ENCODE data around the gene SHROOM1. TPM values are rescaled to one million over a fixed set of nuclear protein-coding genes. Genes with fewer than 3 reads are reported as not detected.
A peak's percentile ranks its signal among the peaks of the same experiment; 100 is the strongest.

SHROOM1 gene
- total and polyA plus RNA-seq, 2 donors (not counting 1 experiment from before 2014, with no cell fraction given): 1.3 to 2.3 TPM

DNA sequence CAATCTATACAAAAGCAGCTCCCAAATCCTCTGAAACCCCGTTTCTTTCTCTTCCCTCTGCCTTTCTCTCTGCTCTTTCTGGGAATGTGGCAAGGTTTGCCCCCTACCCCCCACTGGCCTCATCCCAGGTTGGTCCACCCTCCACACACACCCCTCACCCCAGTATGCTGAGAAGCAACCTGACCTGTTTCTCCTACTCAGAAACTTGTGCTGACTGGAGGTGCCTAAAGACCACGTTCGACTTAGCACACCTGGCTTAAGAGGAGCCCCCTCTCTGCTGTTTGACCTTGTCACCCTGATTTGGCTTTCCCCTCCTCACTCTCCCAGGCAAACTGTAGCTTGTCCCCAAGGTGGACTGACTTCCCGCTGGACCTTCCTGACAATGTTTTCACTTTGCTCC, 52.3 kb downstream of the SHROOM1 start:
- 70% methylated on average over 3 of the region's 4 CpGs for WGBS (ENCODE audit: insufficient coverage)
- no peak overlapping the region for H3K27ac Mint-ChIP-seq
- H3K27me3 Mint-ChIP-seq: peaks cover 43% of the 10 kb centered on the region
- CTCF ChIA-PET: no interaction called here
- H3K9me3 Mint-ChIP-seq (ENCODE audit: insufficient read depth): no peaks in the 10 kb centered on the region
- DNase-seq (no peak), ATAC-seq (ENCODE audit: low read depth) (no peak)
- peak overlapping the region; percentile 80 for H2AFZ ChIP-seq (ENCODE audit: insufficient read depth, low read depth, low read length, poor library complexity, severe bottlenecking)
- peak overlapping the region; percentile 78 for H3K9ac ChIP-seq (ENCODE audit: low read length)
- H3K4me3 ChIP-seq (ENCODE audit: control extremely low read depth in 1 of 5, extremely low read depth in 1 of 5, insufficient read depth in 1 of 5, low read depth in 2 of 5, low read length in 4 of 5): peak overlapping the region in 1 of 5 experiments; percentile 82
- H3K27ac ChIP-seq (ENCODE audit: low read length in 2 of 2): no peak overlapping the region
- H3K36me3 ChIP-seq (replicated peaks in 1 of 2; ENCODE audit: control extremely low read depth in 1 of 2, control insufficient read depth in 1 of 2, extremely low read depth in 1 of 2, insufficient read depth in 2 of 2, low read length in 1 of 2): no peaks in the 10 kb centered on the region
- peak overlapping the region; percentile 76 for H3K4me3 Mint-ChIP-seq
- peak overlapping the region; percentile 96 for H3K4me2 ChIP-seq (replicated peaks; ENCODE audit: low read depth, low read length, poor library complexity, severe bottlenecking)
- H3K4me1 ChIP-seq (ENCODE audit: control insufficient read depth in 2 of 2, insufficient read depth in 2 of 2, low read length in 2 of 2): peaks cover 14 to 16% of the 10 kb centered on the region in 2 donors
- H4K20me1 ChIP-seq (ENCODE audit: control insufficient read depth, insufficient read depth, low read length, poor library complexity, severe bottlenecking): no peaks in the 10 kb centered on the region
- TF ChIP-seq EZH2 (IDR thresholded peaks at IDR 0.05; ENCODE audit: borderline replicate concordance, insufficient read depth, low read depth, low read length, poor library complexity, severe bottlenecking): no peak
- TF ChIP-seq, protein P1, sequence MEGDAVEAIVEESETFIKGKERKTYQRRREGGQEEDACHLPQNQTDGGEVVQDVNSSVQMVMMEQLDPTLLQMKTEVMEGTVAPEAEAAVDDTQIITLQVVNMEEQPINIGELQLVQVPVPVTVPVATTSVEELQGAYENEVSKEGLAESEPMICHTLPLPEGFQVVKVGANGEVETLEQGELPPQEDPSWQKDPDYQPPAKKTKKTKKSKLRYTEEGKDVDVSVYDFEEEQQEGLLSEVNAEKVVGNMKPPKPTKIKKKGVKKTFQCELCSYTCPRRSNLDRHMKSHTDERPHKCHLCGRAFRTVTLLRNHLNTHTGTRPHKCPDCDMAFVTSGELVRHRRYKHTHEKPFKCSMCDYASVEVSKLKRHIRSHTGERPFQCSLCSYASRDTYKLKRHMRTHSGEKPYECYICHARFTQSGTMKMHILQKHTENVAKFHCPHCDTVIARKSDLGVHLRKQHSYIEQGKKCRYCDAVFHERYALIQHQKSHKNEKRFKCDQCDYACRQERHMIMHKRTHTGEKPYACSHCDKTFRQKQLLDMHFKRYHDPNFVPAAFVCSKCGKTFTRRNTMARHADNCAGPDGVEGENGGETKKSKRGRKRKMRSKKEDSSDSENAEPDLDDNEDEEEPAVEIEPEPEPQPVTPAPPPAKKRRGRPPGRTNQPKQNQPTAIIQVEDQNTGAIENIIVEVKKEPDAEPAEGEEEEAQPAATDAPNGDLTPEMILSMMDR (IDR thresholded peaks at IDR 0.05): no peak
- peaks cover 8% of the 10 kb centered on the region for H3K4me1 Mint-ChIP-seq
- H3K9me3 ChIP-seq (ENCODE audit: control extremely low read depth in 1 of 3, control insufficient read depth in 2 of 3, insufficient read depth in 1 of 3, low read length in 2 of 3): peaks cover 0 to 9% (median 2%) of the 10 kb centered on the region in 3 donors
- H3K27me3 ChIP-seq (replicated peaks in 1 of 4; ENCODE audit: control extremely low read depth in 1 of 4, control insufficient read depth in 3 of 4, insufficient read depth in 4 of 4, low read length in 3 of 4): peaks cover 2 to 49% (median 36%) of the 10 kb centered on the region in 4 experiments
- no peaks in the 10 kb centered on the region for H3K79me2 ChIP-seq (ENCODE audit: control insufficient read depth, insufficient read depth, low read length)
- POLR2A ChIA-PET: interaction anchor here (0.7 kb wide), 1 partner anchor 40 kb away, joined by 3 read pairs; the partner anchor contains the start of gene KIF3A
- intact Hi-C loops (cut with micrococcal nuclease): no loop called here

DNA sequence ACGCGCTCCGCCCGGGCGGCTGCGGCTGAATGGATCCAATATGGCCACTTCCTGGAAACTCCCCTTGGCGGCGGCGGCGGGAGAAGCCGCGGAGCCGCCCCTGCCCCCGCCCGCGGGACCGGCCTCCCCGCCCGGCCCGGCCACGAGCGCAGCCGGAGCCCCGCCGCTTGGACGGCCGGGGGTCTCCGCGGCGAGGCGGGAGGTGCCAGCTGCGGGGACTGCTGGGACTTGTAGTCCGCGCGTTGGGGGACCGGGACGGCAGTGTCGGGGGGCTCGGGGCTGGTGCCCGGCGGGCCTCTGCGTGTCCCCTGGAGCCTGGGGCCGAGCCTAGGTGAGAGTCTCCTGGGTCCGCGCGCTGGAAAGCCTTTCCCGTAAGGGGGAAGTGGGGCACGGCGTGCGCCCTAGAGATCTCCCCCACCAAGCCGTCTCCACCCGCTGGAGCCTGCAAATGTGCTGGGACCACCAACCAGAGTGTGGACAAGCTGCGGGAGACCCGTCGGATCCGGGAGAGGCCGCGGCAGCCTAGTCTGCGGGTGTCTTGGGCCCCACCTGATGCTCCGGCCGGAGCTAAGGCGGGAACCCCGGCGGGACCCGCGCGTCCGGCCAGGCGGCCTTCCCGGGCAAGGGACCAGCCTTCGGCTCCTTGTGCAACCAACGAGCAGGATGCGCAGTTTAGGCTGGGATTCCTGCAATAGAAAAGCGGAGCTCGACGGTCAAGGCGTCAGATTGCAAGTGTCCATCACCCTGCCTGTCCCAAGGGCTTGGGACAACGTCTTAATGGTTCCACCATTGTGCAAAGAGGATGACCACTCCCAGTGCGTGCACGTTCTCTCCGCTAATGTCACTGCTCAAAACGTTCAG, 53.0 kb downstream of the SHROOM1 start, which contains the start of gene SEPTIN8:
SEPTIN8 (minus strand) TSS at position 31 of the 861 bp plus-strand sequence. CDS start 102 bp downstream, outside the sequence.
- no peaks in the 10 kb centered on the region for H3K36me3 ChIP-seq (replicated peaks in 1 of 2; ENCODE audit: control extremely low read depth in 1 of 2, control insufficient read depth in 1 of 2, extremely low read depth in 1 of 2, insufficient read depth in 2 of 2, low read length in 1 of 2)
- no peaks in the 10 kb centered on the region for H4K20me1 ChIP-seq (ENCODE audit: control insufficient read depth, insufficient read depth, low read length, poor library complexity, severe bottlenecking)
- ChIA-PET CTCF (no interaction called here), POLR2A (interaction anchor here (0.6 to 0.7 kb wide), 2 partner anchors 23 to 40 kb away, joined by 3 to 11 read pairs; partner anchors contain the start of gene KIF3A)
- TF ChIP-seq, protein P1 (IDR thresholded peaks at IDR 0.05): no peak
- TF ChIP-seq EZH2 (IDR thresholded peaks at IDR 0.05; ENCODE audit: borderline replicate concordance, insufficient read depth, low read depth, low read length, poor library complexity, severe bottlenecking): no peak
- H3K4me1 ChIP-seq (ENCODE audit: control insufficient read depth in 2 of 2, insufficient read depth in 2 of 2, low read length in 2 of 2): peaks cover 14 to 16% of the 10 kb centered on the region in 2 donors
- H3K27me3 ChIP-seq (replicated peaks in 1 of 4; ENCODE audit: control extremely low read depth in 1 of 4, control insufficient read depth in 3 of 4, insufficient read depth in 4 of 4, low read length in 3 of 4): peaks cover 2 to 43% (median 35%) of the 10 kb centered on the region in 4 experiments
- H3K9me3 Mint-ChIP-seq (ENCODE audit: insufficient read depth): no peaks in the 10 kb centered on the region
- peak within 1 kb of the TSS; percentile 96 for H3K4me2 ChIP-seq (replicated peaks; ENCODE audit: low read depth, low read length, poor library complexity, severe bottlenecking)
- no peaks in the 10 kb centered on the region for H3K79me2 ChIP-seq (ENCODE audit: control insufficient read depth, insufficient read depth, low read length)
- peaks cover 40% of the 10 kb centered on the region for H3K27me3 Mint-ChIP-seq
- peak within 1 kb of the TSS; percentile 76 for H3K4me3 Mint-ChIP-seq
- no peak within 1 kb of the TSS for H3K27ac ChIP-seq (ENCODE audit: low read length in 2 of 2)
- WGBS (ENCODE audit: insufficient coverage): 5% methylated on average over 82 of the region's 82 CpGs
- H3K9ac ChIP-seq (ENCODE audit: low read length): peak within 1 kb of the TSS; percentile 78
- no peak within 1 kb of the TSS for H3K27ac Mint-ChIP-seq
- ATAC-seq (ENCODE audit: low read depth) (peak; percentile 68), DNase-seq (peak; percentile 67)
- H2AFZ ChIP-seq (ENCODE audit: insufficient read depth, low read depth, low read length, poor library complexity, severe bottlenecking): peak within 1 kb of the TSS; percentile 80
- H3K4me1 Mint-ChIP-seq: peaks cover 8% of the 10 kb centered on the region
- H3K4me3 ChIP-seq (ENCODE audit: control extremely low read depth in 1 of 5, extremely low read depth in 1 of 5, insufficient read depth in 1 of 5, low read depth in 2 of 5, low read length in 4 of 5): peak within 1 kb of the TSS in 4 of 5 experiments; percentile 58 to 82 (median 64)
- peaks cover 0 to 9% (median 2%) of the 10 kb centered on the region in 3 donors for H3K9me3 ChIP-seq (ENCODE audit: control extremely low read depth in 1 of 3, control insufficient read depth in 2 of 3, insufficient read depth in 1 of 3, low read length in 2 of 3)
- intact Hi-C loops (cut with micrococcal nuclease): no loop called here

Measured in B cell (primary cell).